K562 (cell line): ENCODE data around the gene ACSS1. TPM values are rescaled to one million over a fixed set of nuclear protein-coding genes. Genes with fewer than 3 reads are reported as not detected.

Source experiments
- CBFB ChIP-seq: sonication (generic); formaldehyde crosslinking; IDR thresholded peaks from 2 replicates; pipeline ENCODE4 v1.4.0; 2020; ENCODE audit warnings: mild to moderate bottlenecking, missing genetic modification reagents
- CBX1 ChIP-seq: sonication (generic); IDR thresholded peaks from 2 replicates; pipeline ENCODE4 v1.6.1; 2016; ENCODE audit warnings: antibody characterized with exemption, low read depth, mild to moderate bottlenecking
- CREBBP ChIP-seq: IDR thresholded peaks from one replicate; pipeline ENCODE4 v1.6.1; 2012; ENCODE audit warnings: low read depth, mild to moderate bottlenecking, control low read depth, inconsistent platforms, low read length
- CSDE1 ChIP-seq, 2 experiments: fragments of 450-650 bp; IDR thresholded peaks; 2 replicates each; pipeline ENCODE4 v1.6.1; 2016; ENCODE audit warnings: mild to moderate bottlenecking in 1 of 2
- HEY1 ChIP-seq: fragments of 250-450 bp; sonication (Bioruptor Pico); IDR thresholded peaks from 2 replicates; pipeline ENCODE4 v1.5.0; 2020; ENCODE audit warnings: mild to moderate bottlenecking, moderate library complexity, borderline replicate concordance
- KDM5B ChIP-seq: fragments of 200-600 bp; sonication (generic); IDR thresholded peaks from 2 replicates; pipeline ENCODE4 v1.6.1; 2012; ENCODE audit warnings: low read depth, mild to moderate bottlenecking, moderate library complexity, low read length, control low read depth, inconsistent platforms; ENCODE audit not compliant: insufficient replicate concordance
- PHF8 ChIP-seq: fragments of 200-600 bp; sonication (generic); IDR thresholded peaks from 2 replicates; pipeline ENCODE4 v1.6.1; 2012; ENCODE audit warnings: mixed run types, mild to moderate bottlenecking, inconsistent platforms, low read length, moderate library complexity, borderline replicate concordance
- PHTF2 ChIP-seq: fragments of 250-450 bp; sonication (Bioruptor Pico); IDR thresholded peaks from 2 replicates; pipeline ENCODE4 v1.5.0; 2021; ENCODE audit warnings: mild to moderate bottlenecking
- SREBF2 ChIP-seq: sonication (generic); formaldehyde crosslinking; IDR thresholded peaks from 2 replicates; pipeline ENCODE4 v1.4.0; 2020; ENCODE audit warnings: mild to moderate bottlenecking, missing genetic modification reagents
- ZNF41 ChIP-seq: fragments of 250-450 bp; sonication (Bioruptor Pico); conservative IDR thresholded peaks from 2 replicates; pipeline ENCODE4 v1.4.0; 2020; ENCODE audit warnings: mild to moderate bottlenecking
- polyA plus RNA-seq, 8 experiments: library from polyadenylated mRNA; depleted of rRNA in 4 of 8; stranded (reverse) in 5 of 8; unstranded in 3 of 8; fragments of >200 nt; fragmentation: Nextera tagmentation in 2 of 8; fragmentation: Illumina TruSeq in 1 of 8; extraction: Ambion mirVana in 2 of 8; extraction: Trizol in 1 of 8; gene quantifications; 2 replicates each; pipeline versions ENCODE4 v1.2.1 to v1.2.3, GENCODE V29; 2011 to 2014; ENCODE audit warnings: inconsistent platforms in 1 of 8, missing spikeins in 1 of 8
- total RNA-seq, 7 experiments: library from RNA; depleted of rRNA in 6 of 7; stranded (reverse); fragments of >200 nt in 6 of 7; fragmentation: Illumina TruSeq in 2 of 7; extraction: Trizol in 2 of 7; gene quantifications; 2 replicates each; pipeline versions ENCODE4 v1.2.1 to v1.2.3, GENCODE V29; 2011 to 2021; ENCODE audit warnings: low replicate concordance in 1 of 7
- TF ChIP-seq, protein P1 (sequence below): fragments of 250-450 bp; sonication (Bioruptor Pico); IDR thresholded peaks from 2 replicates; pipeline ENCODE4 v1.5.0; 2020; ENCODE audit warnings: mild to moderate bottlenecking, borderline replicate concordance
- TF ChIP-seq, protein P2 (sequence below), 2 experiments: fragments of 450-650 bp; conservative IDR thresholded peaks; 2 replicates each; pipeline ENCODE4 v1.6.1; 2017; ENCODE audit warnings: mild to moderate bottlenecking in 2 of 2, moderate library complexity in 2 of 2
- TF ChIP-seq, protein P3 (sequence below): sonication (generic); formaldehyde crosslinking; IDR thresholded peaks from 2 replicates; pipeline ENCODE4 v1.8.1; 2022; ENCODE audit warnings: missing genetic modification reagents
- TF ChIP-seq, protein P4 (sequence below): sonication (generic); formaldehyde crosslinking; IDR thresholded peaks from 2 replicates; pipeline ENCODE4 v1.8.0; 2022; ENCODE audit warnings: missing genetic modification reagents, mild to moderate bottlenecking, moderate library complexity, borderline replicate concordance
- TF ChIP-seq, protein P5 (sequence below), 2 experiments: fragments of 450-650 bp; IDR thresholded peaks; 2 replicates each; pipeline ENCODE4 v1.6.1; 2018; ENCODE audit warnings: mild to moderate bottlenecking in 2 of 2, low read depth in 1 of 2; ENCODE audit not compliant: partially characterized antibody in 2 of 2

ACSS1 gene
- total and polyA plus RNA-seq, 9 of the 15 experiments (the other 6 are each of a cell fraction or from before 2014, with no cell fraction given) = 0.07 to 2.1 (median 0.27) TPM; not detected in 3

DNA sequence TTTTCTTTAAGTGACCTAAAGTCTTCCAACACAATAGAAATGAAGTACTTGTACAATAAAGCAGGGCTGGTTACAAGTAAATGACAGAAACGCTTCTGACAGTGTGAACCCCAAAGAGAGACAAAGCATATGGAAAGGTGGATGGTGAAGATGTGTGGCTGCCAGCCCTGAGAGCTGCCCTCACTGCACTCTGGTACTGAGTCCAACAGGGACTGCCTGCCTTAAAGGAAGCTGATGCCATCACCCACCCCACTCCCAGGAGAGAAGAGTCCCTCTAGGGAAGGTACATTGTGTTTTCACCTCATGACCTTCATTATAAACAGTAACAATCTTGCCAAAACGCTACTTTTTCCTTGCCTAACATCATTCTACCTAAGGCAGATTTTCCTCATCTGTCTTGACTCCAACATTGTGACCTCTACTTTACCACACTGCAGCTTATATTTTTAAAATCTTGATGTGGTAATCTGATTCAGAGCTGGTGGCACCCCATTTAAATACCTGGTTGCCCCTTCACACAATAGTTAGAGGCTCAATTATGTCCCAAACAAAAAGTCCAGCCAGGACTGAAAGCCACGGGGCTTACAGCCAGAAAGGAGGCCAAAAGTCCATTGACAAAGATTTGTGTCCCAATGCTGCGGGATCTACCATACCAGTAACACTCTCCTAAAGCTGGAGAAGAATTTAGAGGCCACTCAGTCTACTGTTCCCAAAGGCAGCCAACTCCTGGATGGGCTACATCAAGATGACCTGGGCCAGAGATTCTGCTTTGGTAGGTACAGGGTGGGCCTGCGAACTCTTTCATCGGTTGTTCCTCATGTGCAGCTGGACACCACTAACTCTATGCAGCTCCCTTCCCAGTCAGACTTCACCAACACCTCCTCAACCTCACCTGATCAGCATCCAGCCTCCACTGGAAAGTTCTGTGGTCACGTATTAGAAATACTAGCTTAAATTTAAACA is 69.8 kb downstream of the ACSS1 start (continued):
- no peak for TF ChIP-seq SREBF2
- no peak for TF ChIP-seq PHF8
- TF ChIP-seq KDM5B = no peak
- no peak for TF ChIP-seq ZNF41 (CRISPR knock-in tag)
- TF ChIP-seq, protein P1, sequence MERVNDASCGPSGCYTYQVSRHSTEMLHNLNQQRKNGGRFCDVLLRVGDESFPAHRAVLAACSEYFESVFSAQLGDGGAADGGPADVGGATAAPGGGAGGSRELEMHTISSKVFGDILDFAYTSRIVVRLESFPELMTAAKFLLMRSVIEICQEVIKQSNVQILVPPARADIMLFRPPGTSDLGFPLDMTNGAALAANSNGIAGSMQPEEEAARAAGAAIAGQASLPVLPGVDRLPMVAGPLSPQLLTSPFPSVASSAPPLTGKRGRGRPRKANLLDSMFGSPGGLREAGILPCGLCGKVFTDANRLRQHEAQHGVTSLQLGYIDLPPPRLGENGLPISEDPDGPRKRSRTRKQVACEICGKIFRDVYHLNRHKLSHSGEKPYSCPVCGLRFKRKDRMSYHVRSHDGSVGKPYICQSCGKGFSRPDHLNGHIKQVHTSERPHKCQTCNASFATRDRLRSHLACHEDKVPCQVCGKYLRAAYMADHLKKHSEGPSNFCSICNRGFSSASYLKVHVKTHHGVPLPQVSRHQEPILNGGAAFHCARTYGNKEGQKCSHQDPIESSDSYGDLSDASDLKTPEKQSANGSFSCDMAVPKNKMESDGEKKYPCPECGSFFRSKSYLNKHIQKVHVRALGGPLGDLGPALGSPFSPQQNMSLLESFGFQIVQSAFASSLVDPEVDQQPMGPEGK = no peak
- no peak for TF ChIP-seq PHTF2 (CRISPR knock-in tag)
- TF ChIP-seq, protein P2, sequence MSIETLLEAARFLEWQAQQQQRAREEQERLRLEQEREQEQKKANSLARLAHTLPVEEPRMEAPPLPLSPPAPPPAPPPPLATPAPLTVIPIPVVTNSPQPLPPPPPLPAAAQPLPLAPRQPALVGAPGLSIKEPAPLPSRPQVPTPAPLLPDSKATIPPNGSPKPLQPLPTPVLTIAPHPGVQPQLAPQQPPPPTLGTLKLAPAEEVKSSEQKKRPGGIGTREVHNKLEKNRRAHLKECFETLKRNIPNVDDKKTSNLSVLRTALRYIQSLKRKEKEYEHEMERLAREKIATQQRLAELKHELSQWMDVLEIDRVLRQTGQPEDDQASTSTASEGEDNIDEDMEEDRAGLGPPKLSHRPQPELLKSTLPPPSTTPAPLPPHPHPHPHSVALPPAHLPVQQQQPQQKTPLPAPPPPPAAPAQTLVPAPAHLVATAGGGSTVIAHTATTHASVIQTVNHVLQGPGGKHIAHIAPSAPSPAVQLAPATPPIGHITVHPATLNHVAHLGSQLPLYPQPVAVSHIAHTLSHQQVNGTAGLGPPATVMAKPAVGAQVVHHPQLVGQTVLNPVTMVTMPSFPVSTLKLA (conservative IDR thresholded peaks at IDR 0.05) = no peak
- no peak for TF ChIP-seq HEY1 (CRISPR knock-in tag)
- TF ChIP-seq CBX1 = no peak
- no peak for TF ChIP-seq CBFB (CRISPR knock-in tag)
- TF ChIP-seq, protein P3, sequence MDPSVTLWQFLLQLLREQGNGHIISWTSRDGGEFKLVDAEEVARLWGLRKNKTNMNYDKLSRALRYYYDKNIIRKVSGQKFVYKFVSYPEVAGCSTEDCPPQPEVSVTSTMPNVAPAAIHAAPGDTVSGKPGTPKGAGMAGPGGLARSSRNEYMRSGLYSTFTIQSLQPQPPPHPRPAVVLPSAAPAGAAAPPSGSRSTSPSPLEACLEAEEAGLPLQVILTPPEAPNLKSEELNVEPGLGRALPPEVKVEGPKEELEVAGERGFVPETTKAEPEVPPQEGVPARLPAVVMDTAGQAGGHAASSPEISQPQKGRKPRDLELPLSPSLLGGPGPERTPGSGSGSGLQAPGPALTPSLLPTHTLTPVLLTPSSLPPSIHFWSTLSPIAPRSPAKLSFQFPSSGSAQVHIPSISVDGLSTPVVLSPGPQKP (CRISPR knock-in tag) = no peak
- TF ChIP-seq, protein P4, sequence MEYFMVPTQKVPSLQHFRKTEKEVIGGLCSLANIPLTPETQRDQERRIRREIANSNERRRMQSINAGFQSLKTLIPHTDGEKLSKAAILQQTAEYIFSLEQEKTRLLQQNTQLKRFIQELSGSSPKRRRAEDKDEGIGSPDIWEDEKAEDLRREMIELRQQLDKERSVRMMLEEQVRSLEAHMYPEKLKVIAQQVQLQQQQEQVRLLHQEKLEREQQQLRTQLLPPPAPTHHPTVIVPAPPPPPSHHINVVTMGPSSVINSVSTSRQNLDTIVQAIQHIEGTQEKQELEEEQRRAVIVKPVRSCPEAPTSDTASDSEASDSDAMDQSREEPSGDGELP (CRISPR knock-in tag) = no peak
- TF ChIP-seq, protein P5, sequence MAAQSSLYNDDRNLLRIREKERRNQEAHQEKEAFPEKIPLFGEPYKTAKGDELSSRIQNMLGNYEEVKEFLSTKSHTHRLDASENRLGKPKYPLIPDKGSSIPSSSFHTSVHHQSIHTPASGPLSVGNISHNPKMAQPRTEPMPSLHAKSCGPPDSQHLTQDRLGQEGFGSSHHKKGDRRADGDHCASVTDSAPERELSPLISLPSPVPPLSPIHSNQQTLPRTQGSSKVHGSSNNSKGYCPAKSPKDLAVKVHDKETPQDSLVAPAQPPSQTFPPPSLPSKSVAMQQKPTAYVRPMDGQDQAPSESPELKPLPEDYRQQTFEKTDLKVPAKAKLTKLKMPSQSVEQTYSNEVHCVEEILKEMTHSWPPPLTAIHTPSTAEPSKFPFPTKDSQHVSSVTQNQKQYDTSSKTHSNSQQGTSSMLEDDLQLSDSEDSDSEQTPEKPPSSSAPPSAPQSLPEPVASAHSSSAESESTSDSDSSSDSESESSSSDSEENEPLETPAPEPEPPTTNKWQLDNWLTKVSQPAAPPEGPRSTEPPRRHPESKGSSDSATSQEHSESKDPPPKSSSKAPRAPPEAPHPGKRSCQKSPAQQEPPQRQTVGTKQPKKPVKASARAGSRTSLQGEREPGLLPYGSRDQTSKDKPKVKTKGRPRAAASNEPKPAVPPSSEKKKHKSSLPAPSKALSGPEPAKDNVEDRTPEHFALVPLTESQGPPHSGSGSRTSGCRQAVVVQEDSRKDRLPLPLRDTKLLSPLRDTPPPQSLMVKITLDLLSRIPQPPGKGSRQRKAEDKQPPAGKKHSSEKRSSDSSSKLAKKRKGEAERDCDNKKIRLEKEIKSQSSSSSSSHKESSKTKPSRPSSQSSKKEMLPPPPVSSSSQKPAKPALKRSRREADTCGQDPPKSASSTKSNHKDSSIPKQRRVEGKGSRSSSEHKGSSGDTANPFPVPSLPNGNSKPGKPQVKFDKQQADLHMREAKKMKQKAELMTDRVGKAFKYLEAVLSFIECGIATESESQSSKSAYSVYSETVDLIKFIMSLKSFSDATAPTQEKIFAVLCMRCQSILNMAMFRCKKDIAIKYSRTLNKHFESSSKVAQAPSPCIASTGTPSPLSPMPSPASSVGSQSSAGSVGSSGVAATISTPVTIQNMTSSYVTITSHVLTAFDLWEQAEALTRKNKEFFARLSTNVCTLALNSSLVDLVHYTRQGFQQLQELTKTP (IDR thresholded peaks at IDR 0.05; ENCODE audit: low read depth in 1 of 2, partially characterized antibody in 2 of 2) = no peak
- TF ChIP-seq CREBBP = no peak
- TF ChIP-seq CSDE1 (IDR thresholded peaks at IDR 0.05) = no peak
